WTC11 (cell line): ENCODE data around the gene APLF. TPM values are rescaled to one million over a fixed set of nuclear protein-coding genes. Genes with fewer than 3 reads are reported as not detected.

Experiments used
- ATAC-seq: fragments of 200-7000 bp; cut with Tn5 transposase; 2 replicates; pipeline ENCODE4 v1.10.0; 2021; ENCODE audit warnings: mild to moderate bottlenecking, moderate library complexity
- CTCF ChIA-PET: fragments of 300-600 bp; sonication (Branson Sonifier 250); formaldehyde crosslinking; loops from one replicate; lab custom pipeline; 2021; ENCODE audit warnings: antibody characterized with exemption; lab: Charles Lee
- POLR2A ChIA-PET: fragments of 350-600 bp; sonication (Branson Sonifier 250); formaldehyde crosslinking; loops from one replicate; lab custom pipeline; 2021; ENCODE audit warnings: antibody characterized with exemption; lab: Charles Lee
- DNase-seq: peaks from one replicate; pipeline ENCODE4 v3.0.0; 2021; ENCODE audit warnings: low spot score
- H3K27ac Mint-ChIP-seq: 2 replicates; pipeline ENCODE4 v1.8.0; 2021; ENCODE audit warnings: mixed read lengths
- H3K27me3 Mint-ChIP-seq: 2 replicates; pipeline ENCODE4 v1.8.0; 2021; ENCODE audit warnings: low read depth, mild to moderate bottlenecking, moderate library complexity, mixed read lengths
- H3K36me3 Mint-ChIP-seq: 2 replicates; pipeline ENCODE4 v1.8.0; 2021; ENCODE audit warnings: mixed read lengths
- H3K4me1 Mint-ChIP-seq: 2 replicates; pipeline ENCODE4 v1.8.0; 2022; ENCODE audit warnings: mixed read lengths
- H3K4me3 Mint-ChIP-seq: 2 replicates; pipeline ENCODE4 v1.8.0; 2021; ENCODE audit warnings: mild to moderate bottlenecking, moderate library complexity, mixed read lengths
- H3K9me3 Mint-ChIP-seq: 2 replicates; pipeline ENCODE4 v1.8.0; 2021; ENCODE audit warnings: mixed read lengths
- ATF1 ChIP-seq: sonication (generic); formaldehyde crosslinking; IDR thresholded peaks from 2 replicates; pipeline ENCODE4 v1.8.1; 2023; ENCODE audit warnings: mild to moderate bottlenecking, moderate library complexity, missing genetic modification reagents
- ATF2 ChIP-seq: sonication (generic); formaldehyde crosslinking; IDR thresholded peaks from 2 replicates; pipeline ENCODE4 v1.8.1; 2022; ENCODE audit warnings: low read depth, missing genetic modification reagents, borderline replicate concordance
- ATF3 ChIP-seq: sonication (generic); formaldehyde crosslinking; conservative IDR thresholded peaks from 2 replicates; pipeline ENCODE4 v1.8.1; 2022; ENCODE audit warnings: mild to moderate bottlenecking, missing genetic modification reagents
- ATF6 ChIP-seq: sonication (generic); formaldehyde crosslinking; IDR thresholded peaks from 2 replicates; pipeline ENCODE4 v1.8.1; 2023; ENCODE audit warnings: mild to moderate bottlenecking, missing genetic modification reagents
- E2F1 ChIP-seq: sonication (generic); formaldehyde crosslinking; IDR thresholded peaks from 2 replicates; pipeline ENCODE4 v1.8.0; 2022; ENCODE audit warnings: mild to moderate bottlenecking, missing genetic modification reagents
- ERG ChIP-seq: fragments of 250-450 bp; sonication (Bioruptor Pico); IDR thresholded peaks from 2 replicates; pipeline ENCODE4 v1.8.0; 2021; ENCODE audit warnings: mild to moderate bottlenecking
- ETV6 ChIP-seq: sonication (generic); formaldehyde crosslinking; IDR thresholded peaks from 2 replicates; pipeline ENCODE4 v1.8.1; 2022; ENCODE audit warnings: mild to moderate bottlenecking, missing genetic modification reagents
- FOXJ3 ChIP-seq: sonication (generic); formaldehyde crosslinking; IDR thresholded peaks from 2 replicates; pipeline ENCODE4 v1.9.0; 2021; ENCODE audit warnings: missing genetic modification reagents, mild to moderate bottlenecking, borderline replicate concordance
- PRRX2 ChIP-seq: fragments of 250-450 bp; sonication (Bioruptor Pico); IDR thresholded peaks from 2 replicates; pipeline ENCODE4 v1.8.0; 2021; ENCODE audit warnings: mild to moderate bottlenecking
- SOX15 ChIP-seq: fragments of 250-450 bp; sonication (Bioruptor Pico); IDR thresholded peaks from 2 replicates; pipeline ENCODE4 v1.9.0; 2021; ENCODE audit warnings: mild to moderate bottlenecking
- TCF7 ChIP-seq: sonication (generic); formaldehyde crosslinking; IDR thresholded peaks from 2 replicates; pipeline ENCODE4 v1.8.0; 2022; ENCODE audit warnings: mild to moderate bottlenecking, low read depth, missing genetic modification reagents, moderate library complexity
- TEAD1 ChIP-seq: sonication (generic); formaldehyde crosslinking; IDR thresholded peaks from 2 replicates; pipeline ENCODE4 v1.8.0; 2022; ENCODE audit warnings: mild to moderate bottlenecking, missing genetic modification reagents
- ZBTB43 ChIP-seq: sonication (generic); formaldehyde crosslinking; IDR thresholded peaks from 2 replicates; pipeline ENCODE4 v1.8.1; 2023; ENCODE audit warnings: mild to moderate bottlenecking, missing genetic modification reagents
- ZNF121 ChIP-seq: sonication (generic); formaldehyde crosslinking; IDR thresholded peaks from 2 replicates; pipeline ENCODE4 v1.8.0; 2023; ENCODE audit warnings: missing genetic modification reagents
- ZNF423 ChIP-seq: fragments of 250-450 bp; sonication (Bioruptor Pico); IDR thresholded peaks from 2 replicates; pipeline ENCODE4 v2.1.2; 2022; ENCODE audit warnings: mild to moderate bottlenecking, moderate library complexity
- ZNF532 ChIP-seq: fragments of 250-450 bp; sonication (Bioruptor Pico); IDR thresholded peaks from 2 replicates; pipeline ENCODE4 v1.9.0; 2021; ENCODE audit warnings: mild to moderate bottlenecking, borderline replicate concordance
- ZSCAN18 ChIP-seq: fragments of 250-450 bp; sonication (Bioruptor Pico); IDR thresholded peaks from 2 replicates; pipeline ENCODE4 v2.1.2; 2022; ENCODE audit warnings: mild to moderate bottlenecking, moderate library complexity
- total RNA-seq: library from RNA; stranded (reverse); gene quantifications from 3 replicates; pipeline ENCODE4 v1.2.3, GENCODE V29; 2021

The APLF gene
- total RNA-seq, 1 experiment from 2014 or later = 2.7 TPM

- Mint-ChIP-seq H3K4me3 (no peak overlapping the region), H3K27ac (no peak overlapping the region), H3K27me3 (no peaks in the 10 kb centered on the region), H3K36me3 (no peaks in the 10 kb centered on the region), H3K9me3 (no peaks in the 10 kb centered on the region), H3K4me1 (no peaks in the 10 kb centered on the region)
- TF ChIP-seq ATF3 (no peak), E2F1 (CRISPR knock-in tag) (no peak), ZBTB43 (no peak), FOXJ3 (CRISPR knock-in tag) (no peak), ZNF121 (no peak), ERG (no peak), ETV6 (no peak), ZSCAN18 (CRISPR knock-in tag) (no peak), TCF7 (no peak), TEAD1 (CRISPR knock-in tag) (no peak), ATF1 (CRISPR knock-in tag) (no peak), ATF2 (CRISPR knock-in tag) (no peak), SOX15 (no peak), ZNF532 (no peak), ATF6 (CRISPR knock-in tag) (no peak), PRRX2 (no peak), ZNF423 (no peak)
- CTCF ChIA-PET = no interaction called here
- DNase-seq (no peak), ATAC-seq (no peak)
- POLR2A ChIA-PET = no interaction called here
These were observed 68.6 kb downstream of the APLF start for GRCh38 chr2:68536000-68536399.
